HG02981 (cell line): ENCODE measurements around the gene DUSP21.
"Not testable (repeated sequence)": the region's sequence is repeated elsewhere in the genome, so short reads cannot be mapped to it uniquely, and the experiment has no call there.

Experiments used
- ATAC-seq: cut with Tn5 transposase; IDR thresholded peaks from one replicate; pipeline ENCODE4 v1.9.1; 2021; ENCODE audit warnings: mild to moderate bottlenecking, moderate library complexity; ENCODE audit not compliant: unreplicated experiment

The DUSP21 gene

GRCh38 chrX:44875185-44875489, 31.3 kb downstream of the DUSP21 start:
- no peak for ATAC-seq

GRCh38 chrX:44876086-44876485, 32.3 kb downstream of the DUSP21 start:
- ATAC-seq: no peak

- no peak for ATAC-seq
These were observed 32.9 kb downstream of the DUSP21 start for GRCh38 chrX:44876767-44877166.

GRCh38 chrX:44878780-44879179, 35.0 kb downstream of the DUSP21 start:
- ATAC-seq: no peak

- ATAC-seq: no peak
These were observed 37.7 kb downstream of the DUSP21 start for GRCh38 chrX:44881549-44881948.

- no peak for ATAC-seq
These were observed 38.8 kb downstream of the DUSP21 start for GRCh38 chrX:44882635-44883034.

GRCh38 chrX:44884944-44885343, 41.1 kb downstream of the DUSP21 start:
- ATAC-seq: no peak

GRCh38 chrX:44889824-44890223, 46.0 kb downstream of the DUSP21 start:
- no peak for ATAC-seq

- no peak for ATAC-seq
These were observed 46.4 kb downstream of the DUSP21 start for GRCh38 chrX:44890247-44890646.

GRCh38 chrX:44890687-44891086, 46.9 kb downstream of the DUSP21 start:
- ATAC-seq: not testable (repeated sequence)

- no peak for ATAC-seq
These were observed 47.8 kb downstream of the DUSP21 start for GRCh38 chrX:44891642-44892041.
